Thyroid gland (tissue), 4 donors: Measurements from ENCODE around the gene GAB3.

Experiments used
- CTCF ChIP-seq, 6 experiments: fragments of 200-600 bp in 3 of 6; fragments of 450-650 bp in 3 of 6; sonication (generic) in 3 of 6; IDR thresholded peaks; one replicate each; pipeline ENCODE4 v1.5.1; 2016 to 2019; ENCODE audit warnings: antibody characterized with exemption in 6 of 6, mild to moderate bottlenecking in 2 of 6, inconsistent platforms in 1 of 6, moderate library complexity in 1 of 6
- POLR2A ChIP-seq, 2 donors: fragments of 450-650 bp; IDR thresholded peaks; one replicate each; pipeline ENCODE4 v1.6.1; 2017; ENCODE audit warnings: antibody characterized with exemption in 2 of 2, mild to moderate bottlenecking in 2 of 2, moderate library complexity in 1 of 2

GRCh38 chrX:154654372-154654771 is 96.5 kb downstream of the GAB3 start:
- TF ChIP-seq CTCF (IDR thresholded peaks at IDR 0.05) (no peak), POLR2A (IDR thresholded peaks at IDR 0.05) (no peak)
